Panc1 (cell line): ENCODE data around the gene CLDN4. TPM values are rescaled to one million over a fixed set of nuclear protein-coding genes. Genes with fewer than 3 reads are reported as not detected.

ENCODE experiments used
- ATAC-seq: fragments of 200-7000 bp; cut with Tn5 transposase; 2 replicates; pipeline ENCODE4 v1.9.1; 2020; ENCODE audit warnings: mild to moderate bottlenecking, moderate library complexity
- BruUV-seq: library from RNA; stranded (reverse); fragments of 400-500 nt; replicated peaks from 2 replicates; lab custom pipeline; 2021; lab: Mats Ljungman, UMichigan
- CTCF ChIA-PET: fragments of 300-600 bp; sonication (Branson Sonifier 250); formaldehyde crosslinking; loops from one replicate; lab custom pipeline; 2022; ENCODE audit warnings: antibody characterized with exemption; lab: Charles Lee
- POLR2A ChIA-PET: fragments of 300-600 bp; sonication (Branson Sonifier 250); formaldehyde crosslinking; loops from one replicate; lab custom pipeline; 2022; ENCODE audit warnings: antibody characterized with exemption; lab: Charles Lee
- DNase-seq: peaks from one replicate; pipeline ENCODE4 v3.0.0-alpha.2; 2010; ENCODE audit warnings: low read depth, low spot score
- H3K27ac ChIP-seq: 2 replicates; pipeline ENCODE4 v1.5.1; 2011; ENCODE audit warnings: mild to moderate bottlenecking, low read length, inconsistent platforms
- H3K27me3 ChIP-seq: fragments of 200-500 bp; sonication (Bioruptor generic); 2 replicates; pipeline ENCODE4 v1.6.0; 2014; ENCODE audit warnings: low read length, inconsistent platforms; ENCODE audit not compliant: control insufficient read depth, insufficient read depth
- H3K36me3 ChIP-seq: fragments of 200-500 bp; sonication (Bioruptor generic); 2 replicates; pipeline ENCODE4 v1.5.1; 2014; ENCODE audit warnings: inconsistent platforms, mild to moderate bottlenecking, low read length, moderate library complexity; ENCODE audit not compliant: control insufficient read depth, insufficient read depth
- H3K4me1 ChIP-seq: 2 replicates; pipeline ENCODE4 v1.5.1; 2011; ENCODE audit warnings: inconsistent platforms, mild to moderate bottlenecking, low read length, moderate library complexity; ENCODE audit not compliant: control insufficient read depth, insufficient read depth
- H3K4me3 ChIP-seq, 2 experiments: 2 replicates each; pipeline ENCODE4 v1.5.1; 2011 to 2012; ENCODE audit warnings: low read depth in 2 of 2, low read length in 2 of 2, mild to moderate bottlenecking in 2 of 2, inconsistent platforms in 1 of 2, moderate library complexity in 1 of 2
- H3K9me3 ChIP-seq: fragments of 200-500 bp; sonication (Bioruptor generic); 2 replicates; pipeline ENCODE4 v1.5.1; 2014; ENCODE audit warnings: low read depth, mild to moderate bottlenecking, inconsistent platforms, low read length, moderate library complexity; ENCODE audit not compliant: control insufficient read depth, insufficient read depth
- POLR2AphosphoS5 ChIP-seq: IDR thresholded peaks from 2 replicates; pipeline ENCODE4 v1.6.1; 2012; ENCODE audit warnings: mild to moderate bottlenecking, low read depth, low read length, moderate library complexity
- REST ChIP-seq, 2 experiments: IDR thresholded peaks; 2 replicates each; pipeline ENCODE4 v1.6.1; 2011 to 2012; ENCODE audit warnings: low read depth in 2 of 2, control low read depth in 1 of 2, low read length in 1 of 2, mild to moderate bottlenecking in 1 of 2, moderate library complexity in 1 of 2; ENCODE audit not compliant: insufficient read depth in 1 of 2
- SIN3A ChIP-seq: IDR thresholded peaks from 2 replicates; pipeline ENCODE4 v1.6.1; 2012; ENCODE audit warnings: low read depth, mild to moderate bottlenecking, low read length, moderate library complexity, borderline replicate concordance; ENCODE audit not compliant: insufficient read depth
- TCF7L2 ChIP-seq: IDR thresholded peaks from 2 replicates; pipeline ENCODE4 v1.6.1; 2011; ENCODE audit warnings: mild to moderate bottlenecking, low read depth, low read length, inconsistent platforms
- in situ Hi-C: cut with HindIII; loops from 2 replicates; pipeline ENCODE4 v1.10.0; 2016; ENCODE audit warnings: low sequenced_read_pairs, low pct_unique_long_range_greater_than_20kb
- intact Hi-C: fragments of 100-400 bp; cut with micrococcal nuclease; formaldehyde crosslinking; loops from one replicate; pipeline ENCODE4 v1.10.0; 2022; ENCODE audit not compliant: unreplicated experiment
- total RNA-seq: library from RNA; stranded (reverse); gene quantifications from one replicate; pipeline ENCODE4 v1.2.1, GENCODE V29; 2021; ENCODE audit not compliant: unreplicated experiment
- TF ChIP-seq, protein P1 (sequence below): fragments of 450-650 bp; IDR thresholded peaks from 2 replicates; pipeline ENCODE4 v1.5.1; 2017; ENCODE audit warnings: mild to moderate bottlenecking

Gene CLDN4
- total RNA-seq, 1 experiment from 2014 or later: 295 TPM

- Histone ChIP-seq H3K9me3 (no peaks in the 10 kb centered on the region), H3K36me3 (no peaks in the 10 kb centered on the region), H3K4me3 (no peak within 1 kb of the TSS), H3K27ac (no peak within 1 kb of the TSS), H3K27me3 (no peaks in the 10 kb centered on the region), H3K4me1 (no peaks in the 10 kb centered on the region)
- TF ChIP-seq REST (IDR thresholded peaks at IDR 0.05; ENCODE audit: insufficient read depth in 1 of 2, low read depth in 2 of 2, low read length in 1 of 2) (no peak), SIN3A (no peak), POLR2AphosphoS5 (no peak), TCF7L2 (no peak)
- TF ChIP-seq, protein P1, sequence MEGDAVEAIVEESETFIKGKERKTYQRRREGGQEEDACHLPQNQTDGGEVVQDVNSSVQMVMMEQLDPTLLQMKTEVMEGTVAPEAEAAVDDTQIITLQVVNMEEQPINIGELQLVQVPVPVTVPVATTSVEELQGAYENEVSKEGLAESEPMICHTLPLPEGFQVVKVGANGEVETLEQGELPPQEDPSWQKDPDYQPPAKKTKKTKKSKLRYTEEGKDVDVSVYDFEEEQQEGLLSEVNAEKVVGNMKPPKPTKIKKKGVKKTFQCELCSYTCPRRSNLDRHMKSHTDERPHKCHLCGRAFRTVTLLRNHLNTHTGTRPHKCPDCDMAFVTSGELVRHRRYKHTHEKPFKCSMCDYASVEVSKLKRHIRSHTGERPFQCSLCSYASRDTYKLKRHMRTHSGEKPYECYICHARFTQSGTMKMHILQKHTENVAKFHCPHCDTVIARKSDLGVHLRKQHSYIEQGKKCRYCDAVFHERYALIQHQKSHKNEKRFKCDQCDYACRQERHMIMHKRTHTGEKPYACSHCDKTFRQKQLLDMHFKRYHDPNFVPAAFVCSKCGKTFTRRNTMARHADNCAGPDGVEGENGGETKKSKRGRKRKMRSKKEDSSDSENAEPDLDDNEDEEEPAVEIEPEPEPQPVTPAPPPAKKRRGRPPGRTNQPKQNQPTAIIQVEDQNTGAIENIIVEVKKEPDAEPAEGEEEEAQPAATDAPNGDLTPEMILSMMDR: no peak
- ATAC-seq (no peak), DNase-seq (no peak)
- intact Hi-C loops (no loop called here), in situ Hi-C loops (no loop called here)
- POLR2A ChIA-PET: no interaction called here
- CTCF ChIA-PET: no interaction called here
- BruUV-seq: no TSS peak
These were observed 30.1 kb downstream of the CLDN4 start, which contains the start of gene TMEM270 for GRCh38 chr7:73860859-73861258. Gene TMEM270, plus strand, starts transcription at chr7:73861159. Its CDS starts 36 bp downstream, at chr7:73861195.

DNA sequence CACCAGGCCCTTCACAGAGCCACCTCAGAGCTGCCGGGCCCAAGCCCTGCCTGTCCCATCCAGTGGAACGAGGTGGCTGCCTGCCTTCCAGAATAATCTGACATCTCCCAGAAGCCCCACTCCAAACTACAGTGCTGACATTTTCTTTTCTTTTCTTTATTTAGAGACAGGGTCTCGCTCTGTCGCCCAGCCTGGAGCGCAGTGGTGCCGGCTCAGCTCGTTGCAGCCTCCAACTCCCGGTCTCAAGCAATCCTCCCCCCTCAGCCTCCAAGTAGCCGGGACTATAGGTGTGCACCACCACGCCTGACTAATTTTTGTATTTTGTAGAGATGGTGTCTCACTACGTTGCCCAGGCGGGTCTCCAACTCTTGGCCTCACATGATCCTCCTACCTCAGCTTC, 30.5 kb downstream of the CLDN4 start:
- POLR2A ChIA-PET: no interaction called here
- no peaks in the 10 kb centered on the region for H3K4me1 ChIP-seq
- no peak for TF ChIP-seq POLR2AphosphoS5
- no peak for TF ChIP-seq TCF7L2
- TF ChIP-seq, protein P1: no peak
- TF ChIP-seq REST (IDR thresholded peaks at IDR 0.05; ENCODE audit: insufficient read depth in 1 of 2, low read depth in 2 of 2, low read length in 1 of 2): no peak
- TF ChIP-seq SIN3A: no peak
- no peaks in the 10 kb centered on the region for H3K27me3 ChIP-seq
- BruUV-seq: no TSS peak
- in situ Hi-C loops: no loop called here
- intact Hi-C loops: no loop called here
- DNase-seq (no peak), ATAC-seq (no peak)
- CTCF ChIA-PET: no interaction called here
- H3K4me3 ChIP-seq: no peak overlapping the region
- H3K9me3 ChIP-seq: no peaks in the 10 kb centered on the region
- H3K36me3 ChIP-seq: no peaks in the 10 kb centered on the region
- no peak overlapping the region for H3K27ac ChIP-seq
